ENCODE data around the gene NANP.

DNA sequence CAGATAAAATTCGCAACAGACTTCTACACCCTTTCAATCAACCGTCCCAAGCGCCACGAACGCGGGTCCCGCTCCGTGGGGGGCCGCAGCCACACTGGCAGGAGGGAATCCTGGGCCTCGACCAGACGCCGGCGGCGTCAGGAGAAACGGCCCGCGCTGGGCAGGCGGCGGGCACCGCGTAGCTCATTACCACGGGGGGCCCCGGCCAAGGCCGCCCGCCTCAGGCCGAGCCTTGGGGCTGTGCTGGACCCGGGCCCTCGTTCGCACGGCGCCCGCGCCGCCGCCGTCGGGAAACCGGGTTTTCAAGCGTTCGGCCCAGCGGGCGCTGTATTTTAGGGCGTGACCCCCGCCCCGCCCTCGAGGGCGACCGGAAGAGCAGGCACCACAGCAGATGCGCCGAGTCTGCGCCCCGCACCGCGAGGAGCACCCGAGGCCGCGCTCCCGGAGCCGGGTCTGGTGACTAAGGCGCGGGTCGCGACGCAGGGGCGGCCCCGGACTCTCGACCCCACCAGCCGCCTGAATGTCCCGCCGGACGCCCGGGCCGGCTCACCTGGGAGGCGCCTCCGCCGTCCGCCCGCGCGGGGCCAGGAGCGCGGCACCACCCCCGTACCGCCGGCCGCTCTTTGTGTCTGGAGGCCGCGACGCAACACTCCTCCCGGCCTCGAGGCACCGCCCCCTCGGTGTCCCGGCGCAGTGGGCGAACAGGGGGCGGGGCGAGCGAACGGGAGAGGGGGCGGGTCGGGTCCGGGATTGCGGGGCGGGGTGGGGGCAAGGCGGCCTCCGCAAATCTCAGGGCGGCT lies 38.7 kb downstream of the NANP start, which contains the start of gene NINL:
- TF ChIP-seq YY1 (IDR thresholded peaks at IDR 0.05) (no peak), RAD21 (IDR thresholded peaks at IDR 0.05) (no peak), SP1 (IDR thresholded peaks at IDR 0.05) (no peak), TAF1 (conservative IDR thresholded peaks at IDR 0.05) (no peak), JUND (IDR thresholded peaks at IDR 0.05) (no peak), RXRA (IDR thresholded peaks at IDR 0.05) (no peak), GABPA (IDR thresholded peaks at IDR 0.05 in 1 of 2, conservative IDR thresholded peaks at IDR 0.05 in 1 of 2) (no peak), FOXA1 (IDR thresholded peaks at IDR 0.05) (no peak), HNF4A (conservative IDR thresholded peaks at IDR 0.05) (no peak)
- TF ChIP-seq, protein P1, sequence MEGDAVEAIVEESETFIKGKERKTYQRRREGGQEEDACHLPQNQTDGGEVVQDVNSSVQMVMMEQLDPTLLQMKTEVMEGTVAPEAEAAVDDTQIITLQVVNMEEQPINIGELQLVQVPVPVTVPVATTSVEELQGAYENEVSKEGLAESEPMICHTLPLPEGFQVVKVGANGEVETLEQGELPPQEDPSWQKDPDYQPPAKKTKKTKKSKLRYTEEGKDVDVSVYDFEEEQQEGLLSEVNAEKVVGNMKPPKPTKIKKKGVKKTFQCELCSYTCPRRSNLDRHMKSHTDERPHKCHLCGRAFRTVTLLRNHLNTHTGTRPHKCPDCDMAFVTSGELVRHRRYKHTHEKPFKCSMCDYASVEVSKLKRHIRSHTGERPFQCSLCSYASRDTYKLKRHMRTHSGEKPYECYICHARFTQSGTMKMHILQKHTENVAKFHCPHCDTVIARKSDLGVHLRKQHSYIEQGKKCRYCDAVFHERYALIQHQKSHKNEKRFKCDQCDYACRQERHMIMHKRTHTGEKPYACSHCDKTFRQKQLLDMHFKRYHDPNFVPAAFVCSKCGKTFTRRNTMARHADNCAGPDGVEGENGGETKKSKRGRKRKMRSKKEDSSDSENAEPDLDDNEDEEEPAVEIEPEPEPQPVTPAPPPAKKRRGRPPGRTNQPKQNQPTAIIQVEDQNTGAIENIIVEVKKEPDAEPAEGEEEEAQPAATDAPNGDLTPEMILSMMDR (IDR thresholded peaks at IDR 0.05; ENCODE audit: low read depth, low read length, missing input control) = no peak
- TF ChIP-seq, protein P2, sequence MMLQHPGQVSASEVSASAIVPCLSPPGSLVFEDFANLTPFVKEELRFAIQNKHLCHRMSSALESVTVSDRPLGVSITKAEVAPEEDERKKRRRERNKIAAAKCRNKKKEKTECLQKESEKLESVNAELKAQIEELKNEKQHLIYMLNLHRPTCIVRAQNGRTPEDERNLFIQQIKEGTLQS (IDR thresholded peaks at IDR 0.05) = no peak
- TF ChIP-seq, protein P3, sequence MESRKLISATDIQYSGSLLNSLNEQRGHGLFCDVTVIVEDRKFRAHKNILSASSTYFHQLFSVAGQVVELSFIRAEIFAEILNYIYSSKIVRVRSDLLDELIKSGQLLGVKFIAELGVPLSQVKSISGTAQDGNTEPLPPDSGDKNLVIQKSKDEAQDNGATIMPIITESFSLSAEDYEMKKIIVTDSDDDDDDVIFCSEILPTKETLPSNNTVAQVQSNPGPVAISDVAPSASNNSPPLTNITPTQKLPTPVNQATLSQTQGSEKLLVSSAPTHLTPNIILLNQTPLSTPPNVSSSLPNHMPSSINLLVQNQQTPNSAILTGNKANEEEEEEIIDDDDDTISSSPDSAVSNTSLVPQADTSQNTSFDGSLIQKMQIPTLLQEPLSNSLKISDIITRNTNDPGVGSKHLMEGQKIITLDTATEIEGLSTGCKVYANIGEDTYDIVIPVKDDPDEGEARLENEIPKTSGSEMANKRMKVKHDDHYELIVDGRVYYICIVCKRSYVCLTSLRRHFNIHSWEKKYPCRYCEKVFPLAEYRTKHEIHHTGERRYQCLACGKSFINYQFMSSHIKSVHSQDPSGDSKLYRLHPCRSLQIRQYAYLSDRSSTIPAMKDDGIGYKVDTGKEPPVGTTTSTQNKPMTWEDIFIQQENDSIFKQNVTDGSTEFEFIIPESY (IDR thresholded peaks at IDR 0.05) = no peak
- TF ChIP-seq, protein P4, sequence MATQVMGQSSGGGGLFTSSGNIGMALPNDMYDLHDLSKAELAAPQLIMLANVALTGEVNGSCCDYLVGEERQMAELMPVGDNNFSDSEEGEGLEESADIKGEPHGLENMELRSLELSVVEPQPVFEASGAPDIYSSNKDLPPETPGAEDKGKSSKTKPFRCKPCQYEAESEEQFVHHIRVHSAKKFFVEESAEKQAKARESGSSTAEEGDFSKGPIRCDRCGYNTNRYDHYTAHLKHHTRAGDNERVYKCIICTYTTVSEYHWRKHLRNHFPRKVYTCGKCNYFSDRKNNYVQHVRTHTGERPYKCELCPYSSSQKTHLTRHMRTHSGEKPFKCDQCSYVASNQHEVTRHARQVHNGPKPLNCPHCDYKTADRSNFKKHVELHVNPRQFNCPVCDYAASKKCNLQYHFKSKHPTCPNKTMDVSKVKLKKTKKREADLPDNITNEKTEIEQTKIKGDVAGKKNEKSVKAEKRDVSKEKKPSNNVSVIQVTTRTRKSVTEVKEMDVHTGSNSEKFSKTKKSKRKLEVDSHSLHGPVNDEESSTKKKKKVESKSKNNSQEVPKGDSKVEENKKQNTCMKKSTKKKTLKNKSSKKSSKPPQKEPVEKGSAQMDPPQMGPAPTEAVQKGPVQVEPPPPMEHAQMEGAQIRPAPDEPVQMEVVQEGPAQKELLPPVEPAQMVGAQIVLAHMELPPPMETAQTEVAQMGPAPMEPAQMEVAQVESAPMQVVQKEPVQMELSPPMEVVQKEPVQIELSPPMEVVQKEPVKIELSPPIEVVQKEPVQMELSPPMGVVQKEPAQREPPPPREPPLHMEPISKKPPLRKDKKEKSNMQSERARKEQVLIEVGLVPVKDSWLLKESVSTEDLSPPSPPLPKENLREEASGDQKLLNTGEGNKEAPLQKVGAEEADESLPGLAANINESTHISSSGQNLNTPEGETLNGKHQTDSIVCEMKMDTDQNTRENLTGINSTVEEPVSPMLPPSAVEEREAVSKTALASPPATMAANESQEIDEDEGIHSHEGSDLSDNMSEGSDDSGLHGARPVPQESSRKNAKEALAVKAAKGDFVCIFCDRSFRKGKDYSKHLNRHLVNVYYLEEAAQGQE (IDR thresholded peaks at IDR 0.05) = no peak
- TF ChIP-seq, protein P5, sequence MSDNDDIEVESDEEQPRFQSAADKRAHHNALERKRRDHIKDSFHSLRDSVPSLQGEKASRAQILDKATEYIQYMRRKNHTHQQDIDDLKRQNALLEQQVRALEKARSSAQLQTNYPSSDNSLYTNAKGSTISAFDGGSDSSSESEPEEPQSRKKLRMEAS (IDR thresholded peaks at IDR 0.05) = no peak
